ENCODE results near the gene PTPRG.
"Not testable (repeated sequence)": the region's sequence is repeated elsewhere in the genome, so short reads cannot be mapped to it uniquely, and the experiment has no call there.

Gene PTPRG

GRCh38 chr3:61729038-61729634 is 167.8 kb downstream of the PTPRG start:
- DNase-seq = no peak

GRCh38 chr3:61730056-61730455 is 168.7 kb downstream of the PTPRG start:
- DNase-seq = no peak

DNA sequence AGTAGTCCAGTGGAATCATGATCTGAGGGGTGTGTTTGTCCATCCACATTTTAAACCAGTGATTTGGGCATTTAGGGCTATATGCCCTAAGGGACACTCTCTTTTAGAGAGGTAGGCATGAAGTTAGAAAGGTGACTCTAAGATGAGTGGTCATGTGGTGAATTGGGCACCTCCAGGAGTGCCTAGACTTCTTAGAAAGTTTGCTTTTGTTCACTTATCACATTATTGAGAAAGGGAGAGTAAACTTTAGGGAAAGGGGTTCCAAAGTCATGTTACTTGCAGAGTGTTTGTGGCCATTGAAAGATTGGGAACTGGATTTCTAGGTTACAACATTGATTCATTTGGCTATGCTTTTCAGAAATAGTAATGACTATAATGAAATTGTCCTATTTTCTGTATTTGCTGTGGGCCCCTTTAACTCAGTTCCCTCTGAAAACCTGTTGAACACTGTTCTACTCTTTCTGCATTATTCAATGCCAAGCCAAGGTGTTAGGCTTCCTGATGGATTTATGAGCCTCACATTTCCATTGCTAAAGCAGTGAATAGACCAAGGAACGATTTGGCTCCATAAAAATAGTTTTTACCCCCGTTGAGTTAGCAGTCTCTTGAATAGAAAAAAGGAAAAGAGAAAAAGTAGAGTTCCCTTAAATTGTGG is 169.3 kb downstream of the PTPRG start:
- no peak for DNase-seq

GRCh38 chr3:61733000-61733399 is 171.6 kb downstream of the PTPRG start:
- no peak for DNase-seq

- DNase-seq = no peak
Observed at GRCh38 chr3:61733876-61734275, 172.5 kb downstream of the PTPRG start.

DNA sequence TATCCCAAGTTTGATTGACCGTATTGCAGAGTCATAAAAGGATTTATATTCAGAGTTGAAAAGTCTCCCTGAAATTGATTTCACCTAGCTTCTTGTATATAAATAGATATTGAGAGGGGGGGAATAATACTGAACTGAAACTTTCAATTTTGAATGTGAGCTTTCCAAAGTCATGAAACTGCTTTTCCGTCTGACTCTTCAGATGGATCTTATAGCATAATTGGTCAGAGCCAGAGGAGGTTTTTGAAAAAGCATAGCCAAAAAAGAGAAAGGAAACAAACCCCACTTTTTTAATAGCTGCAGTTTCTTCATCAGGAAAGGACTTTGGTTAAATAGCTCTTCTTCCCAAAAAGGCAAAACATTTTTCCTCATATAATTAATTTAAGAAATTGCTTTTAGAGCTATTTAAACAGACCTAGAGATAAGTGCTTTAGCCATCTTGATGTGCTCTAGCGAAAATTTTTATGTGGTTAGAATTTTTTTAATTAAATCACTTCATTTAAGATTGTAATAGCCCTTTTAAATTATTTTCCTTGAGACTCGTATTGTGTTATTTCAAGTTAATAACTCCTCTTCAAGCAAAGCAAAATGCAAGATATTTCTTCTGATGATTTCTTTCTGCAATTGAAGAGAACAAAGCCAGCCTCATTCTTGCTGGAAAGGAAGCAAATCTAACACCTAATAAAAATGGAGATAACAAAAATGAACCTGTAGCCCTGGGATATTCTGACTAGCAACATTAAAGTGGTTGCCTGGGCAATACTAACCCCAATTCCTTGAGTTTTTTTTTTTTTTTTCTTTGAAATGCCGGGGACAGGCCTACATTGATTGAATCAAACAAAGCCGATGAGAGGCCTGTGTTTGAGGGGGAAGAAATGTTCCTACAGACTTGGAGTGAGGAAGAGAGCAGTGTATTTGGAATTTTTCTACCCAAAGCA is 173.6 kb downstream of the PTPRG start:
- no peak for DNase-seq

GRCh38 chr3:61736506-61736905 is 175.1 kb downstream of the PTPRG start:
- DNase-seq = no peak

GRCh38 chr3:61739640-61740039 is 178.3 kb downstream of the PTPRG start:
- no peak for DNase-seq

DNA sequence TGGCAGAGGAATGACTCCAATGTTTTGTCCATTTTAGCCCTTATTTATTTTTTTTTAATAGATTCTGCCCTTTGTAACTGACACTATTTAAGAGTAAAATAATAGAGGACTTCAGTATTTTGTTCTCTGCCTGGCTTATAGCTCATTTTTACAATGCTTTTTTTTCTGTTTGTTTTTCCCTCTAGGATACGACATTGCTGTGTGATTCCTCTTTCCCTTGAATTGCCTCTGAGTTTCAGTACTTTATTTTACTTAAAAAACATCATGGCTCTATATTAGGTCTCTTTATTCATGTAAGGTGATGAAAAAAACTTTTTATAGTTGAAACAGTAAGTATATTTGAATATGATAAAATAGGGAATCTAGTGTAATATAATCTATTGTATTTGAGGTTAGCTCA is 179.1 kb downstream of the PTPRG start:
- no peak for DNase-seq

- DNase-seq = no peak
Observed at GRCh38 chr3:61741551-61741950, 180.2 kb downstream of the PTPRG start.

- no peak for DNase-seq
Observed at GRCh38 chr3:61742006-61742405, 180.6 kb downstream of the PTPRG start.

DNA sequence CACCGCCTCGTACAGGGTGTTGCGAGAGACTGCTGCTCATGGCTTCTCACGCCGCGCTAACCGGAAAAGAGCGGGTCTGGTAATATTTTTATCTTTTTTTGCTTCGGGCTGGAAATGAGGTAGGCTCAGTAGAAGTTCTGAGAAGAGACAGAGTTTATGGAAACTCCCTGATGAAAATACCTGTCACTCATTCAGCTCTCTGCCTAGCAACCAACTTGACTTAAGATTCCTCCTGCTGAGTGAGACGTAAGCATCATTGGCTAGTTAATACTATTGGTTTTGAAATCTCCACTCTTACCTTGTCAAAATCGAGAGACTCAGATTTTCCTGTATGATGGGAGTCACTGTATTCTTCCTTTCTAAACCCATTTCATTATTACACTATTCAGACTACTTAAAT is 181.7 kb downstream of the PTPRG start:
- DNase-seq = no peak

DNA sequence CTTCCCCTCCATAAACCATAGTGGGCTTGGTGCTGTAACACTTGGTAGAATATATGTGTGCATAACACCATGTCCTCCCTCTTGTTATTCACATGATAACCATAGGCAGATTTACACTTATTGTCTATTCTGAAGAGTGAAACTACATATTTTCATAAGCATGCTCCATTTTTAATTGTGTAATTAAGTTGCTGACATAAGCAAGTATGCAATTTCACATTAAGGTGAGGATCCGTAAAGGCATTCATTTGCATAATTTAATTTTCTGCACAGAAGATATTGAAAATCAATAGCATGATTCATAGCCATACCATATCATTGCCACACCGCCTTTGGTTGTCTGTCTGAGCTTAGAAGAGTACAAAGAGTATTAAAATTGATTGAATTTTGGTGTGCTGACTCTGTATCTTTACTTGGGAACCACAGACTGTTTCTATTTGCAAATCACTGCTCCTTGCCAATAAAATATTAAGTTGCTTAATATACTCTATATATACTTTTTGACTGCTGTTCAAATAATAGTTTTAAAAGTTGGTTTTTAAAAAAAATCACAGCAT is 182.4 kb downstream of the PTPRG start:
- DNase-seq = no peak

- DNase-seq = no peak
Observed at GRCh38 chr3:61748288-61748687, 186.9 kb downstream of the PTPRG start.

DNA sequence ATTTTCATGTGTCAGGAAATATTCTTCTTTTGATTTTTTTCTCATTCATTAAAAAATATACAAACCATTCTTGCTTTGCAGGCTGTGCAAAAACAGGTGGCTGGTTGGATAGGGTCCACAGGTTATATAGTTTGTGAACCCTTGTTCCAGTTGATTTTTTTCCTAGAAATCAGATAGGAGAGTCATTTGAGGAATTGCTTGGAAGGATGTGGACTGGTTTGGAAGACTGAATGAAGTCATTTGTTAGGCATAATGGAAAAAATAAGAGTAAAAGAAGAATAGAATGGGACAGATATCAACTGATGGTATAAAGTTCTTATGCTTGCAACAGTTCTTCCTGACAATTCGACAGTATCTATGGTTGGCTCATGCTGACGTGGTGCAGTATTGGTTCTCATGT is 189.4 kb downstream of the PTPRG start:
- DNase-seq = no peak

DNA sequence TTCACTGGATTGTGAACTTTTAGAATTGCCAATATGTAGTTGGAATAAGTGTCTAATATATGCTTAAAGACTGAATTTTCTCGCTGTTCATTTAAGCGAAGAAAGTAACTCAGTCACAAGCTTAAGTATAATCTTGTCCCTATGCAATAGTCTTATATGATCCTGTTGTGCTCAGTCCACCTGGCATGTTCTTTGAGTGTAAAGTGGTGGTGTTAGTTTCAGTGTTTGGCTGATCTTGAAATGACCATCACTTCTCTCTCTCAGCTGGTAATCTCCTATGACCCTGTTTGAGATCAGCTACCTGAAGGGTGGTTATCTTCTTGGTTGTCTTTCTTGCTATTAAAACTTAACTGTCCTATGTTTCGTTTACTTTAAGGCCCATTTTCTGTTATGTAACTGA is 197.5 kb downstream of the PTPRG start:
- no peak for DNase-seq

- not testable (repeated sequence) for DNase-seq
Observed at GRCh38 chr3:61760783-61761182, 199.4 kb downstream of the PTPRG start.

DNA sequence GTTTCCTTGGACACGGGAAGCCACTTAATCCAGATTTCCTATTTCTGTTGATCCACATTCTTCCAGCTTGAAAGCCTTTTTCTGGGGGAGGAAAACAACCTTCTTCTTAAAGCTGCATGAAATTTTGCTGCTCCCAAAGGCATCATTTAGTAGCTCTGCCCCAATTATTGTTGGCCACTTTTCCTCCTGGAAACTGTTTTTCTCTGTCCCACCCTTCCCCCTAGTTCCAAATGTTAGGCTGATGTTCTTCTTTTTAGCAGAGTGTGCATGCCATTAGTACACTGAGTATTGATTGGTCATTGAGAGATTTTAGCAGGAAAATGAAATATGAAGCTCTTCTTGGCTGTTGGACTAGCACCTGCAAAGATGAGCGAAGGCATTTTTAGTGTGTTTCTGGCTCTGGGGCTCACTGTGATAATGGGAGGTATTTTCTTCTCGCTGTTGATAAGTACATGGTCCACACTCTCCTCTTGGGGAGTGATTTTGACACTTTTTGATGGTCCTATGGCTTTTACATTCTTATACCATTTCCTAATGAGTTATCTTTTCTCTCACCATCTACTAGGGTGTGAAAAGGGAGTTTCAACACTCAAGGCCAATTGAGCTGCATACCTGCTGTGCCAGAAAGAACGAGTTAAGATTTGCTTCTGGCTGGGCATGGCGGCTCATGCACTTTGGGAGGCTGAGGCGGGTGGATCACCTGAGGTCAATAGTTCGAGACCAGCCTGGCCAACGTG is 200.5 kb downstream of the PTPRG start:
- no peak for DNase-seq

DNA sequence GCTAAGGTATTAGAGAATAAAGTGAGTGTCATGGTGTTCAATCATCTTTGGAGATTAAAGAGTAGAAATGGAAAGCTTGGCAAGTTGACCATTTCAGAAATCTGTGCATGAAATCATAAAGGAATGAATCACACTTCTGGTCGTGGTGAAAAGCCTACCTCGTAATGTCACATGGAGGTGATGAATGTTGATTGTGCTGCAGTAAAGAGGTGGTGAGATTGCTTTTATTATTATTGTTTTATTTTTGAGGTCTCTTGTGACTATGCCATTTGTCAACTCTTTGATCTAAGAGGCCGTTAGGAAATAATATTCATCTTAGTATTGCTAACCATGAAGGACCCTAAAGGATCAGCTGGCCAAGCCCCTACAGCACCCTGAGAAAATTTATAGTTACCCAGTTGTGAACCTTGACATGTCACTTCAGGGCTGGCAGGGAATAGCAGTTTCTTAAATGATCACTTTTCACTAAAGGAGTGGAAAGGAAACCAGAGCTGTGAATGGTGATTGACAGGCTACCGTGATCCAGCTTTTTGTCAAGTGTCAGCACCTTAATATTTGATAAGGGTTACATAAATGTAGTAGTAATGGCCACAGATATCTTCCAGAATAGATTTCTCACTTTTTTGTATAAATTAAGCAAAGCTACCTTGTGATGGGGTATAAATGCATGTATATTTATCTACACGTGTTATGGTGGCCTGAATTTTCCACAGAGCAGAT is 203.9 kb downstream of the PTPRG start:
- DNase-seq = no peak

DNA sequence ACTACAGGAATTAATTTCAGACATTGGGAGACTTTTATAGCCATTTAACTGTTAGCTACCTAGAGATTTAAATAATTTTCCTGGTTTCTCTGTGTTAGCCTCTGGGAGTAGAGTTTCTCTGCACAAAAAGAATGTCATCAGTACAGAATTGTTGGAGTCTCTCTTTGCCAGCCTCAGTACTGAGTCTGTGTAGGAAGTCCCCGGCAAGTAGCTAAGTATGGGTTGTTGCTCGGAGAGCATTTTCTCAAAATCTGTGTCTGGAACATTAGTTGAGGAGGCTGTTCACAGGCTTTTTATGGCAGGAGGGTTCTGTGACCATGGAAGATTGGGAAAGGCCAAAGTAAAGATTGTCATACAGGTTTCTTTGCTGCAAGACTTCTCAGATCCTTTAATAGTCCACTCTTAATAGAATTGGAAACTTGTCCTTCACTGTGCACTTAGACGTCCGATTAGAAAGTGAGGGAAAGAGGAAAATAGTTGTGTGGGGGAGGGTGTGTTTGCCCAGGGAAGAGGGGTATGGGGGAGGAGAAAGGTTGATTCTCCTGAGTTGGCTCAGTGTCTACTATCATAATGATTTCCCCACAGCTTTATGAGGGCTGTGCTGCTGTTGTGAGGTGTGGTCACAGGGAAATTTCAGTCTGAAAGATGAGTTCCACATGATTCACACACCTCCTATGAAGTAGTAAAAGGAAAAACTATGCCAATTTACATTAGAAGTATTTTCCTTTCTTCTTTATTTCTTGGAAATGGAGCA is 207.1 kb downstream of the PTPRG start:
- no peak for DNase-seq

- DNase-seq = no peak
Observed at GRCh38 chr3:61769266-61769990, 208.1 kb downstream of the PTPRG start.
